Skin of body (tissue), 2 donors: ENCODE measurements around the gene CYB5RL. TPM values are rescaled to one million over a fixed set of nuclear protein-coding genes. Genes with fewer than 3 reads are reported as not detected.

ENCODE experiments used
- DNase-seq: peaks from one replicate; lab custom pipeline; 2025; lab: John Stamatoyannopoulos, UW
- total RNA-seq: library from RNA; depleted of rRNA; stranded (reverse); fragments of >200 nt; gene quantifications from one replicate; pipeline ENCODE4 v1.2.3, GENCODE V29; 2014

The CYB5RL gene
- total RNA-seq, 1 donor from 2014 or later = 4.3 TPM

DNA sequence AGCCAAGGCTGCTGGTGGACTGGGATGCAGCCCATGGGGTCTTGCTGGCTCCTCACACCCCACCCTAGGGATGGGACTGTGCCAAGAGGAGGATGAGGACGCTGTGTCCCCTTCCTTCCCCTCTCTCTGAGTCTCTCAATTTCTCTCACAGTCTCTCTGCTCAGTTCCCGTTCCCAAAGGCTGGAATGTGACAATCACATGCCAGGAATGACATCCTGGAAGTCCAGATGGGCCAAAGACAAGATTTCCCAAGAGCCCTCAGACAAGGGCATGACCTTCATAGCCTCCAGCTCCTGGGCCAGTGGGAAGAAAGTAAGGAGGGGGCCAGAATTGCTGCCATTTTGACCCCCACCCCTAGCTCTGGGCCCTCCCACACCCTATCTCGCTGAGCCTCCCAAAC lies 39.5 kb downstream of the CYB5RL start:
- no peak for DNase-seq

DNA sequence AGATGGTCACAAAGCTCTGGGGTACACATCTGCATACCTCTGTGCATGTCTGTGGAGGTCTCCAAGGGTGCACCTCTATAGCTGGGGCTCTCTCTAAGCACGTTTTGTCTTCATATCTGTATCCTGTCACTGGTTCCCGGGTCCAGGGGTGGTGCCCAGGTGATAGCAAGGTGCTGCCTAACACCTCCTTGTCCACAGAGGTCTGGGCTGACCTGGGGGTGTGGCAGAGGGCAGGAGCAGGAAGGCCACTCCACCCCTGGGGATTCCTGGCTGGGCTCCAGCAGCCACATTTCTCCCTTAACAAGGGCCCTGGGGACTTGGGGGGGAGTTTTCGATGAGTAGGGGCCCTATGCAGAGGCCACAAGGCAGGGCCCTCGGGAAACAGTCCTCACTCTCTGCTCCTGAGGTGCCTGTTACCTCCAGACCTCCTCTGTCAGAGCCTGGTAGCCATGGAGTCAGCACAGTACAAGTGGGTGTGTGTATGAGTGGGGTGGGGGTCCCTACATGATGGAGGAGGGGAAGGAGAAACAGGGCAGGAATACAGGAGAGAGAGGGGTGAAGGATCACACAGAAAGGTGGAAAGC lies 40.0 kb downstream of the CYB5RL start:
- DNase-seq = no peak

DNA sequence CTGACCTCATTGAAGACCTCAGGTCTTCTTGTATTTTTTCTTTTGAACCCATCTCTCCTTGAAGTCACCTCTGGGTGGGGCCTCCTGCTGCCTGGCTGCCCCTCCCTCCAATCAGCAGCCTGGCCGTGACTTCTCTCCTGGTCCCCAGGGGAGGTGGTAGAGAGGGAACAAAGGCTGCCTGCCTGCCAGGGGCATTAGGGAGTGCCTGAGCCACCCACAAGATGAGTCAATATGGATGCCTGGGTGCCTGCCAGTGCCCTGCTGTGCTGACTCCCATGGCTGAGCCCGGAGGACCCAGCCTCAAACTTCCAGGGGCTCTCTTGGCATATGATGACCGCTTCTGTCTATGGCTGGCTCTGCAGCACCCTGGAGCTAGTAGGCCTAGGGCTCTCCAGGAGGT lies 41.8 kb downstream of the CYB5RL start:
- no peak for DNase-seq

DNA sequence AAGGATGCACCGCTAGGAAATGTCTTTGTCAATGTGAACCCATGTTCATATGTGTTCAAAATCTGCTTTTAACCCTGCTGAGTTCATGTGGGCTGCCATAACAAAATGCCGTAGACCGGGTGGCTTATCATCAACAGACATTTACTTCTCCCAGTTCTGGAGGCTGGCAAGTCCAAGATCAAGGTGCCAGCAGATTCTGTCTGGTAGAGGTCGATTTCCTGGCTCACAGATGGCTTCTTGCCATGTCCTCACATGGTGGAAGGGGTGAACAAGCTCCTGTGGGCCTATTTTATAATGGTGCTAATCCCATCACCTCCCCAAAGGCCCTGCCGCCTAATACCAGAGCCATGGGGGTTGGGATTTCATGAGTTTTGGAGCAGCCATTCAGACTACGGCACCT lies 42.4 kb downstream of the CYB5RL start:
- no peak for DNase-seq

DNA sequence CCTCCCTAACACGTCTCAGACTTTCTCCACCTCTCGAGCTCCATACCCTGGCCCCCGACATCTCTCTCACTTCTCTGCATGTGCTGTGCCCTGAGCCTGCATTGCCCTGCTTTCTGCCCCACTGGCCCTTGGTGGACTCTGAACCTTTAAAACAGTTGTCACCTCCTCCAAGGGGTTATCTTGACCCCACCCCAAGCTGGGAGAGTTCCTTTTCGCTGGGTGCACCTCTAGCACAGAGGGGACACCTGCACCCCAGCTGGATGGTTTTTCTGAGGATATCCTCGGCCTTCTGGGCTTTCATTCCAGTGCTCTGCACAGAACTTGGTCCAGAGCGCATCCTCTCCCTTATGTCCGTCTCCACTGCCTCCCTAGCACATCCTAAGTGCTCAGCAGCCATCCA lies 42.8 kb downstream of the CYB5RL start:
- no peak for DNase-seq

DNA sequence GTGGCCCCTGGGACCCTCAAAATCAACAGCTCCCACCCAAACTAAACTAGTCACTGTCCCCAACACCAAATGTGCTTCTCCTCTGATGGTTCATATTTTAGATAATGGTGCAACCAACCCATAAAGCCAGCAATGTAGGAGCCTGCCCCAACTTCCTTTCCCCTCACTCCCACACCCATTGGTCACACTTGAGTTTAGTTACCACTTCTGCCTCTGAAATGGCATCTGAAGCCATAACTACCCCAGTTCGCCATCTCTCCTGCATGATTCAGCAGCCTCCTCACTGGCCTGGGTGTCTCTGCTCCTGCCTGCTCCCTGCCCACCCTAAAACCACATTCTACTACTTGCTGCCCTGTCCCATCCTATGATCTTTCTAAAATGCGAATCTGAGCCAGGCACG lies 43.6 kb downstream of the CYB5RL start:
- no peak for DNase-seq

DNA sequence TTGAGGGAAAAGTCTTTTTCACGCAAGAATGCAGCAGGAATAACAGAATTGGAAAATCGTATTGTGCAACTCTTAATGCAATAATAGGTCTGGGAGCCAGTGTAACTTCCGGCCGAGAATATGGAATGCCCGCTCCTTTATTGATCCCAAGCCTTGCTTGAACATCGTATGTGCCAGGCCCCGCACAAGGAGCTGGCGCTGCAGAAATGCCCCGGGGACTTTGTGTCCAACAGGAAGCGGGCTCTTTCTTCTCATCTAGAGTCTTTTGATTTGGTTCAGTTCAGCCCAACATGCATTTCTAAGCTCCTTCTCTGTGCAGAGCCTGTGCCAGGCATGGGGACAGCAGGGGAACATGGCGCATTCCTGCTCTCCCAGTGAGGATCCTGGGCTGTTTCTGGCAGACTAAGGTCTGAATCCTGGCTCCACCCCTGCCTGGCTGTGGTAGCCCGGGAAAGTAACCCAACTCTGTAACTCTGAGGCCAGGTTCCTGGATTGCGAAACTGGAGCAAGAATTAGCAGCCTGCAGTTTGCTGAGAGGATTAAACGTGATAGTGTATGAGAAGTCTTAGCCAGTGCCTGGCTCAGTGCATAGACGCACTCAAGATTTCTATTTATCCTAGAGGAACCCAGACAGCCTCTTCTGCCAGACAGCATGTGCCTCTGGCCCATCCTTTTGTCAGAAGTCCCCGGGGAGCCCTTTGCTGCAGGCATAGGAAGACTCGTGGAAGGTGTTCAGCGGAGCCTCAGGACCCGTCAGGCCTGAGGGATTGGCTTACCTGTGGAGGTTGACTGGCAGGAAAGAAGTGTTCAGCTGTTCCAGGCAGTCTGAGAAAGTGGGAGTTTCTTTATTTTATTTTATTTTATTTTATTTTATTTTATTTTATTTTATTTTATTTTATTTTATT lies 46.0 kb downstream of the CYB5RL start:
- DNase-seq = peak; percentile 49

DNA sequence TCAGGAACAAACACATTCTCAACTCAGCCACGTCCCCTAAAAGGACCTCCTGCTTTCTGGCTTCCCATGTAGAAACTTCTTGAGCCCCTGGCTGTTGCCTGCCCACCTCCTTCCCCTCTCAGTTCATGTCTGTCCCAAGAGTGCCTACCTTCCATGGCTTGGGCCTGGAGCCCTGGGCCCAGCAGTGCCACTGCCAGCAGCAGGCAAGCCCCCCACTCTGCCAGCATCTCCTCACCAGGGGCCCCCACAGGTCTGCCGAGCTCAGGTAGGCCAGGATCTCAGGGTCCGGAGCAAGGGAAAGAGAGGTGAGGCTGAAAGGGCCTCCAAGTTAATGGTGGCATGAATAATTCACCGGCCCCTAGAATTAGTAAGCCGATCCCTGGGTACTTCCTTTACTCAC lies 47.1 kb downstream of the CYB5RL start, which contains the start of gene CDCP2:
Gene CDCP2, minus strand, starts transcription at position 305 of the 400 bp plus-strand sequence. Its CDS starts 78 bp downstream, at position 227.
- no peak for DNase-seq

DNA sequence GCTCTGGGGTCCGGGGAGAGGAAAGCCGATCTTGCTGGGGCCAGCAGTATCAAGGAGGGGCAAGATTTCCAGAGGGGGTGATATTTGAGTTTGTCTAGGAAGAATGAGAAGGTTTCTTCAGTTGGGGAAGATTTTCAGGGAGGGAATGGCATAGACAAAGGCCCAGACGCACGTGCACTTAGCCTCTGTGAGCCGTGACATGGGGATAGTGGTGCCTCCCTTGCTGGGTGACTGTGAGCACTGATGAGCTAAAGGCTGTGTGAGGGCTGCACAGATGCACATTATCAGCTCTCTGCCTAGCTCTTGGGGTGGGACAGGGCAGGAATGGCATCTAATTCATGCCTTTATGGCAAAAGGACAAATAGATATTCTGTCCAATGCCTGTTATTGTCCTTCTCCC lies 48.8 kb downstream of the CYB5RL start:
- DNase-seq = no peak

Other genes with a start within 250 kb of the CYB5RL start
- gene LDLRAD1, start 181.8 kb downstream of the CYB5RL start, total RNA-seq = not detected
- 185 TPM for gene TMEM59, start 146.8 kb downstream of the CYB5RL start, total RNA-seq
- gene TCEANC2, start 146.4 kb downstream of the CYB5RL start, total RNA-seq = 4.3 TPM
- gene CDCP2, start 47.0 kb downstream of the CYB5RL start, total RNA-seq = 0.10 TPM
- gene MRPL37, start 137 bp upstream of the CYB5RL start, total RNA-seq = 26.2 TPM
- gene SSBP3, start 206.4 kb upstream of the CYB5RL start, total RNA-seq = 21.7 TPM